HG03196 (cell line): ENCODE measurements around the gene PPP2R5B.

Source experiments
- ATAC-seq: cut with Tn5 transposase; IDR thresholded peaks from one replicate; pipeline ENCODE4 v1.9.1; 2021; ENCODE audit not compliant: unreplicated experiment

PPP2R5B gene

GRCh38 chr11:64906314-64906635 is 18.2 kb upstream of the PPP2R5B start:
- no peak for ATAC-seq

DNA sequence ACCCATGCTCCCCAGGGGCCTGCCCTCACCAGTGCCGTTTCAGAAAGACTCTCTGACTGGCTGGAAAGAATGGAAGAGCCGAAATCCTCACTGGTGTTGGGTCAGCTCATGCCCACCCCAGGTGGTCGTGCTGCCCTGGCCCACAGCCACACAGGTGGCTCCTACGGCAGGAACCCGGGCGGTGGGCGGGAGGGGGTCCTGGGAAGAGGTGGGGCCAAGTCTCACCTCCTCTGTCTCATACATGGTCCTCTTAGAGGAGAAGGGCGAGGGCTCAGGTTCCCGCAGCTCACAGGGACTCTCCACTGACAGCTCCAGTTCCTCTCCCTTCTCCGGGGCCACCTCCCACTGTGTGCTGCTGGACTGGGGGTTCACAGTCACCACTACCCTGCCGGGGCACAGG is 15.7 kb upstream of the PPP2R5B start:
- ATAC-seq, result no peak

GRCh38 chr11:64909653-64910343 is 14.7 kb upstream of the PPP2R5B start:
- no peak for ATAC-seq

GRCh38 chr11:64910451-64911093 is 13.9 kb upstream of the PPP2R5B start:
- no peak for ATAC-seq

DNA sequence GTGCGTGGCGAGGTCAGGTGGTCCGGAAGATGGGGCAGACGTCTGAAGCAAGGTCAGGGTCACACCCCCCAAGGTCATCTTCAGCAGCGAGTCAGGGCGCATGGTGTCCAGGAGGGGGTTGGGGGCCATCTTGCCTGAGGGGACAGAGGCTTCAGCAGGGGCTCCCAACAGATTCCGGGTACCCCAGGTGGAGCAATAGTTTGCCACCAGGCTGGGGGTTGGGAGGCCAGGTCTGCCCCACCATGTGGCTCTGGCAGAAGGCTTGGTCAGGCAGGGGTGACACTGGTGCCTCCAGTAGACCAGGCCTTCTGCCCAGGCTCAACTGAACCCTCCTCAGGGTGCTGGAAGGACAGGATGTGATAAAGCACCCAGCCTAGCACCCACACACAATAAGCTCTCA is 13.3 kb upstream of the PPP2R5B start:
- no peak for ATAC-seq

GRCh38 chr11:64911689-64912088 is 12.8 kb upstream of the PPP2R5B start:
- ATAC-seq, result no peak

- ATAC-seq, result no peak
Observed at GRCh38 chr11:64913171-64913727, 11.2 kb upstream of the PPP2R5B start.

DNA sequence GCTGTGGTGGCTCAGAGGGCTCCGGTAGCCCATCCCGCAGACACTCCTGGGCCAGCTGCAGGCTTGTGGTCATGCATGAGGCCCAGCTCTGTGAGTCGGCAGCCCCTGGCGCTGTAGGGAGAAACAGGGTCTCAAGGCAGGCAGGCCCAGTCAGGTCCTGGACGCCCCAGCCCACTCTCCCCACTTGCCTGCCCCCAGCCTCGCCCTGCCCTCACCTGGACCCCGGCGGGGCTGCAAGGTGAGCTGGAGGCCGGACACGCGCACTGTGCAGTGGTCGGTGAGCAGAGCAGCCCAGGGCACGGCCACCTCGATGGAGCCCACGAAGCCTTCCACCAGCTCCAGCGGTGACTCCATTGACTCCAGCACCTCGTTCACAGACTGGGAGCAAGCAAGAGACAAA is 10.4 kb upstream of the PPP2R5B start:
- ATAC-seq, result no peak

DNA sequence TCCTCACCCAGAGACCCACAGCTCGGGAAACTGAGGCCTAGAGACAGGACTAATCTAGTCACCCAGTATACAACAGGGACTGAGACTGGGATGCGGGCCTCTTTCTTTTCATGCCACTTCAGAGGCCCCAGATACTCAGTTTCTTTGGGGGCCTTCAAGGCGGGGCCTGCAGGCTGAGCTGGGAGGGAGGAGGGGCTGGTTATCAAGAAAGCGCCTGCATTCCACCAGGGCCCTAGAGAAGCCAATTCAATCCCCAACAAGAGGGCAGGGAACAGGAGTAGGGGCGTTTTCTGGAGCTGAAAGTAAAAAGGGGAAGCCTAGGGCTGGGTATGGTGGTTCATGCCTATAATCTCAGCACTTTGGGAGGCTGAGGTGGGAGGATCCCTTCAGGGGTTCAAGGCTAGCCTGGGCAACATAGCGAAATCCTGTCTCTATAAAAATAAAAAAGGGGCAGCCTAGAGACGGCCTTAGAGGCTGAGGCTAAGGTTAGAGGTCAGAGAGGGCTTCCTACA is 9.1 kb upstream of the PPP2R5B start:
- no peak for ATAC-seq

GRCh38 chr11:64916040-64916774 is 8.3 kb upstream of the PPP2R5B start:
- no peak for ATAC-seq

GRCh38 chr11:64916775-64917662 is 7.5 kb upstream of the PPP2R5B start, which contains the start of gene ATG2A:
TSS of gene ATG2A (minus strand) at chr11:64917209. CDS start at chr11:64917135, 74 bp downstream.
- ATAC-seq, result peak; percentile 89

DNA sequence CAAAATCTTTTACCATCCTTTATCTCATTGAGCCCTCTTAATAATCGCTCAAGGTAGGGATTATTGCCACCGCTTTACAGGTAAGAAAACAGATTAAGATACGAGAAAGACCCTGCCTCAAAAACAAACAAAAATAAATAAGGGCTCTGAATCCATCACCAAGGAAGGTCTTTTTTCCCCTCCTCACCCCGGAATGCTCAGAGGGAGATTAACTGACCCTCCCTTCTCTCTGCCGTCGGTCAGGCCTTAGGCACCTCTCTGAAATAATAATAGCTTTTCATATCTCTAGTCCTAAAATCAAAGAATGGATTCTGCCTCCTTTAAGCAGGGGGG is 6.9 kb upstream of the PPP2R5B start:
- no peak for ATAC-seq

DNA sequence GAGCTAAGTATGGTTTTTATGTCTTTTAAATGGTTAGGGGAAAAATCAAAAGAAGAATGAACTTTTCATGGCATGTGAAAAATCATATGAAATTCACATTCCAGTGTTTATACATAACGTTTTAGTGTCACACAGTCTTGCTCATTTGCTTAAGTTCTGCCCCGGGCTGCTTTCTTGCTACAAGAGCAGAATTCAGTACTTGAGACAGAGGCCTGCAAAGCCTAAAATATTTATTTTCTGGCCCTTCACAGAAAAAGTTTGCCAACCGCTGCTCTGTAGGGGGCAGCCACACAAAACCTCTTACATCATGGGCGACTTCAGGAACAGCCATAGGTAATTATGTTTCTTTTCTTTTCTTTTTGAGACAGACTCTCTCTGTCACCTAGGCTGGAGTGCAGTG is 6.5 kb upstream of the PPP2R5B start:
- ATAC-seq, result no peak

DNA sequence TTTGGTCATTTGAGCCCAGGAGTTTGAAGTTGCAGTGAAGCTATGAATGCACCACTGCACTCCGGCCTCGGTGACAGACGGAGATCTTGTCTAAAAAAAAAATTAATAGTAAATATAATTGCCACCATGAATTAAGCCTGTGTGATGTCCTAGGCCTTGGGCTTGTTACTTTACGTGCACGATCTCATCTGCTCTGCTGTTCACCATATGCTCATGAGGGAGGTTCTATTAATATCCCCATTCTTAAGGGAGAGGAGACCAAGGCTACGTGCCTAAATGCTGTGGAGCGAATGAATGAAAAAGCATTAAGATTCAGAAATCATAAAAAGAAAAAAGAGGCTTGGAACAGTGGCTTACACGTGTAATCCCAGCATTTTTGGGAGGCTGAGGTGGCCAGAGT is 4.9 kb upstream of the PPP2R5B start:
- no peak for ATAC-seq

DNA sequence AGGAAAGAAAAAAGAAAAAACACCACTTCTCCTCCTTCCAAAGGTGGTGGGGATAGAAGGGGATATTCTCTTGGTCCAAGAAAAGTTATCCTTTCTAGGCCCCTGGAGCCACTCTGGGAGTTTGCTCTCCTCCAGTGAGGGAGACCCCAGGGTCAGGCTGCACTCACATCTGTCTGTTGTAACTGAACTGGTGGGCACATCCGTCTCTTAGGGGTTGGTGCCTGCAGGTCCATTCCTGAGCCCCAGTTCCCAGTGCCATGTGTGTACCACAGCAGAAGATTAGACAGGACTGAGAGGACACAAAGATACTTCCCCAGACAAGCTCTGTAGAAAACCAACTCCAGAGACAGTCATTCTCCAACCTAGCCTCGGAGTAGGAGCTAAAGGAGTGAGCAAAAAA is 4.4 kb upstream of the PPP2R5B start:
- ATAC-seq, result no peak

DNA sequence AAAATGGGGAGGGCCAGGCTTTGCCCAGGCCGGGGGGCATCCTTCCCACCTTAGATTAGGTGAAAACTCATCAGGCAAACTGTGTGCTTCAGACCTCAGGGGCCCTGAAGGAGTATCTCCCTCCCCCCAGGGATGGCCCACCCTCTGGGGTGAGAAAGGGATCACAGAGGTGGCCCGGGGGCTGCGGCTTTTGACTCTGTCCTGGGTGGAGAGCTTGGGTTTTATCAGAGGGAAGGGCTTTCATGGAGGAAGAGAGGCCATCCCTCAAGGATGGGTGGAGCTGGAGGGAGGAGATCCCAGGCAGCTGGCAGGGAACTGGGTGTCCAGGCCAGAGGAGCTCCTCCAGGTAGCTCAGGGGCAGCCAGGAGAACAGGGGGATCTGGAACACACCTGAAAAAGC is 3.1 kb upstream of the PPP2R5B start:
- no peak for ATAC-seq

- ATAC-seq, result no peak
Observed at GRCh38 chr11:64923151-64923661, 1.3 kb upstream of the PPP2R5B start.

DNA sequence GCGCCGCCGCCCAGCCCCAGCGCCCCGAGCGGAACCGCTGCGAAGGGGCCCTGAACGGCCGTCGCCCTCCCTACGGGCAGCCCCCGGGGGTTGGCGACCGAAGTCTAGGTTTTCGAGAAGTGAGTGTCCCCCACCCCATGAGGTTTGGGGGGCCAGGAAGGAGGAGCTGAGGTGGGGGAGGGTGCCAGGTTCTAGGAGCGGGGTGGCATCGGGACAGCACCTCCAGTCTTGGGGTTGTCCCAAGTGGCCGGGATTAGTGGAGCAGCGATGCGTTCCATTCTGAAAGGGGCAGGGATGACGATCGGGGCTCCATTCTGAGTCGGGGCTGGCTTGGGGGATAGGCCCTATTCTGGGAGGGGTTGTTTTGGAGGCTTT is 408 bp downstream of the PPP2R5B start:
- peak; percentile 6 for ATAC-seq

- no peak for ATAC-seq
Observed at GRCh38 chr11:64925536-64926436, 1.3 kb downstream of the PPP2R5B start.

DNA sequence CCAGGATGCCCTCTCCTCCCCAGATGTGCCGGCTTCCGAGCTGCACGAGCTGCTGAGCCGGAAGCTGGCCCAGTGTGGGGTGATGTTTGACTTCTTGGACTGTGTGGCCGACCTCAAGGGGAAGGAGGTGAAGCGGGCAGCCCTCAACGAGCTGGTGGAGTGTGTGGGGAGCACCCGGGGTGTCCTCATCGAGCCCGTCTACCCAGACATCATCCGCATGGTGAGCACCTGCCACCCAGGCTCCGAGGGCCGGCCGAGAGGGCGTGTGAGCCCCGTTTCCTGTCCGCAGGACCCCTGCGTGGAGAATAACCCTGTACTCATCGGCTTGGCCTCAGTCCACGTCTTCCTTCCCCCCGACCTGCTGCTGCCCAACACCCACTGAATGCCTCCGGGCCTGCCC is 2.2 kb downstream of the PPP2R5B start:
- no peak for ATAC-seq
